LNCaP clone FGC (cell line): ENCODE measurements around the gene KCNQ1.

Source experiments
- DNase-seq: peaks from one replicate; pipeline ENCODE4 v3.0.0-alpha.2; 2011; ENCODE audit warnings: low read depth
- H3K4me3 ChIP-seq: 2 replicates; pipeline ENCODE4 v1.5.1; 2011; ENCODE audit warnings: mild to moderate bottlenecking, low read depth, low read length, control low read depth
- CTCF ChIP-seq: IDR thresholded peaks from 2 replicates; pipeline ENCODE4 v1.5.1; 2012; ENCODE audit warnings: mild to moderate bottlenecking; ENCODE audit not compliant: control insufficient read depth, insufficient read depth; ENCODE audit errors: extremely low read depth

KCNQ1 gene

GRCh38 chr11:2653198-2653551 lies 208.4 kb downstream of the KCNQ1 start:
- H3K4me3 ChIP-seq = no peak overlapping the region
- no peak for DNase-seq
- TF ChIP-seq CTCF = no peak

DNA sequence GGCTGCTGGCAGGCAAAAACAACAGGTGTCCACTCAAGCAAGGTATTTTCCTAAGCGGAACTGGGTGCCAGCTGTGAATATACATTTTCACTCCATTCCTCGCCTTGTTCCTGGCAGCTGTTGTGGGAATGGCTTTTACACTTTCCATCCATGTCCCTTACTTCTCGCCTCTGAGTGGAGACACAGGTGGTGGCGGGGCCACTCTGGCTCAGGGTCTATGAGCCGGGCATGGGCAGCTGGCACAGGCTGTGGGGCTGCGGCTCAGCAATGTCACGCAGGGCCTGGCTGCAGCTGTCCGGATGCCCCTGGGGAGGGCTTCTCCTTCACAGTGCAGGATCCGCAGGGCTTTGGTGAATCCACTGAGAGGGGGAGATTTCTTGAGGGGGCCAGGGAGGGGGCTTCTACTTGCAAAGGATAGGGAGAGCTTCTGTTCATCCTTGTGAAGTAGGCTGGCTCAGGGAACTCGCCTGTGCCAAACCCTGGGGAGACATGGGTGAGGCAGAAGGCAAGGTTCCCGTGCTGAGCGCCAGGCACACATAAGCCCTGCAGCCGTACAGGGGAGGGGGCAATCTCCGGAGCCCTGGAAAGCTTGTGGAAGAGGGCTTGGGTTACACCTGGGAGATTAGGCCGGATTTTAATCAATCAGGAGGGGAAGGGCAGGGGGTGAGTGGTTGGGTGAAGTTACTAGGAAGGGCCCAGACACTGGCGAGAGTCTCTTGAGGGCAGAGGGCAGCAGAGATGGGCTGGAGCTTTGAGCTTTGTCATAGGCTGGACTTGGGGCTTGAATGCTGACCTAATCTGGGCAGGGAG lies 209.3 kb downstream of the KCNQ1 start:
- no peak for TF ChIP-seq CTCF
- no peak overlapping the region for H3K4me3 ChIP-seq
- no peak for DNase-seq

DNA sequence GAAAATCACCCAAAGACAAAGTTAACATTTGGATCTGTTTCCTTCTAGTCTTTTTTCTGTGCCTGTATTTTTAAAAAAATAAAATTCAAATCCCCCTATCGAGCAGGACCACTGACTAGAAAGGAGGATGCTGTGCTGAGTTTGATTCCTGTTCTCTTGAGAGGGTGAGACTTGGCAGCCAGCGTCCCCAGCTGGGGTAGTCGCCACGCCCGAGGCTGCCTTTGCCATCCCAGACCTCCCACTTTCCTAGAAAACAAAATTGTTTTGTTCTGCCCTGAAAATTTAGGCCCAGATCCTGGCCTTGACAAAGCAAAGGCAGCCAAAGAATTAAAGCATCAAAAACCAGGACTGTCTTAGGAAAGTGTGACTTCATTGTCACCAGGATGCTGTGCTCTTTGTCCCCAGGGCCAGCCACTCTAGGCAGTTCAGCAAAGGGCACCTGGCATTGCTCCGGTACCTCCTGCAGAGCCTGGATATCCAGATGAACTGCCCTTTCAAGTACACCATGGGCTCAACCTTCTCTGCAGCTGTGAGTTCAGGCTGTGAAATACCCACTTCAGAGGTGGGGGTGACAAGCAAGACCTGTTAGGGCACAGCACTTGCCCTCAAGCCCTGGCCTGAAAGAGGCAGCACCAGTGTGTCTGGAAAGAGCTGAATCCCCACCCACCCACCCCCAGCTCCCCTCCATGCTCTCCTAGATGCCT lies 210.4 kb downstream of the KCNQ1 start:
- H3K4me3 ChIP-seq = no peak overlapping the region
- no peak for TF ChIP-seq CTCF
- DNase-seq = no peak

- H3K4me3 ChIP-seq = no peak overlapping the region
- no peak for DNase-seq
- no peak for TF ChIP-seq CTCF
Observed at GRCh38 chr11:2655834-2656622, 211.2 kb downstream of the KCNQ1 start.

- no peak for DNase-seq
- H3K4me3 ChIP-seq = no peak overlapping the region
- TF ChIP-seq CTCF = no peak
Observed at GRCh38 chr11:2656859-2657258, 212.1 kb downstream of the KCNQ1 start.

- no peak overlapping the region for H3K4me3 ChIP-seq
- TF ChIP-seq CTCF = no peak
- DNase-seq = no peak
Observed at GRCh38 chr11:2657697-2658284, 213.0 kb downstream of the KCNQ1 start.
